HG03280 (cell line): ENCODE results near the gene CWC27.
A peak's percentile ranks its signal among the peaks of the same experiment; 100 is the strongest.

Source experiments
- ATAC-seq: cut with Tn5 transposase; IDR thresholded peaks from one replicate; pipeline ENCODE4 v1.9.1; 2021; ENCODE audit warnings: mild to moderate bottlenecking, moderate library complexity; ENCODE audit not compliant: unreplicated experiment

Gene CWC27

GRCh38 chr5:65062469-65063083, 293.8 kb downstream of the CWC27 start:
- ATAC-seq = no peak

GRCh38 chr5:65065001-65065511, 296.3 kb downstream of the CWC27 start:
- no peak for ATAC-seq

- peak; percentile 68 for ATAC-seq
Measured at GRCh38 chr5:65066387-65067146, 297.8 kb downstream of the CWC27 start.

GRCh38 chr5:65067147-65067506, 298.4 kb downstream of the CWC27 start:
- no peak for ATAC-seq
